Cardiac muscle cell (in vitro differentiated cells and primary cell): ENCODE results near the gene NPLOC4. TPM values are rescaled to one million over a fixed set of nuclear protein-coding genes. Genes with fewer than 3 reads are reported as not detected.

Experiments
- DNase-seq, 2 donors: peaks; one replicate each; pipeline versions ENCODE4 v3.0.0 to v3.0.0-alpha.2; 2010 to 2017; ENCODE audit warnings: low read depth in 1 of 2, low spot score in 1 of 2
- H3K27ac ChIP-seq: fragments of 200-600 bp; sonication (generic); 2 replicates; pipeline ENCODE4 v1.5.1; 2016
- H3K27me3 ChIP-seq: fragments of 200-600 bp; sonication (generic); 2 replicates; pipeline ENCODE4 v1.6.0; 2016; ENCODE audit warnings: control low read depth
- H3K36me3 ChIP-seq: fragments of 200-600 bp; sonication (generic); 2 replicates; pipeline ENCODE4 v1.5.1; 2016; ENCODE audit warnings: control low read depth
- H3K4me1 ChIP-seq: fragments of 200-600 bp; sonication (generic); 2 replicates; pipeline ENCODE4 v1.8.1; 2017; ENCODE audit warnings: low read depth, mild to moderate bottlenecking, mixed run types
- H3K4me3 ChIP-seq: fragments of 200-600 bp; sonication (generic); 2 replicates; pipeline ENCODE4 v1.5.1; 2016; ENCODE audit warnings: mild to moderate bottlenecking
- H3K9me3 ChIP-seq: fragments of 200-600 bp; sonication (generic); 2 replicates; pipeline ENCODE4 v1.5.1; 2017; ENCODE audit warnings: low read depth, mild to moderate bottlenecking, control low read depth
- polyA plus RNA-seq: library from polyadenylated mRNA; unstranded; fragments of >200 nt; fragmentation: Nextera tagmentation; extraction: Ambion mirVana; gene quantifications from 2 replicates; pipeline ENCODE4 v1.2.1, GENCODE V29; 2016
- total RNA-seq: library from RNA; depleted of rRNA; stranded (reverse); fragments of >200 nt; gene quantifications from 2 replicates; pipeline ENCODE4 v1.2.3, GENCODE V29; 2016
- TF ChIP-seq, protein P1 (sequence below): IDR thresholded peaks from 2 replicates; pipeline ENCODE4 v1.5.1; 2012; ENCODE audit warnings: low read depth, mild to moderate bottlenecking, low read length

The NPLOC4 gene
- total and polyA plus RNA-seq, 2 experiments from 2014 or later = 51.5 to 53.8 TPM

DNA sequence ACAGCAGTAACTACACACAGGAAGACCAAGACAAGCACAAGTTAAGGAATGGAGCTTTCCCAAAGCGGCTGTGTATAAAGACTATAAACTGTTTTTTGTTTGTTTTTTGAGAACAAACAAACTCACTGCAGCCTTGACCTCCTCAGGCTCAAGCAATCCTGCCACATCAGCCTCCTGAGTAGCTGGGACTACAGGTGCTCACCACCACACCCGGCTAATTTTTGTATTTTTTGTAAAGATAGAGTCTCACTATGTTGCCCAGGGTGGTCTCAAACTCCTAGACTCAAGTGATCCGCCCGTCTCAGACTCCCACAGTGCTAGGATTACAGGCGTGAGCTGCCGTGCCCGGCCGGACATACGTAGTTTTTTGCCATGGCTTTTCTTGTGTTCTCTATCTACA, 23.5 kb upstream of the NPLOC4 start:
- DNase-seq = no peak
- Histone ChIP-seq H3K27ac (no peak overlapping the region), H3K4me3 (no peak overlapping the region), H3K36me3 (no peaks in the 10 kb centered on the region), H3K27me3 (no peaks in the 10 kb centered on the region), H3K4me1 (peaks cover 13% of the 10 kb centered on the region), H3K9me3 (no peaks in the 10 kb centered on the region)
- TF ChIP-seq, protein P1, sequence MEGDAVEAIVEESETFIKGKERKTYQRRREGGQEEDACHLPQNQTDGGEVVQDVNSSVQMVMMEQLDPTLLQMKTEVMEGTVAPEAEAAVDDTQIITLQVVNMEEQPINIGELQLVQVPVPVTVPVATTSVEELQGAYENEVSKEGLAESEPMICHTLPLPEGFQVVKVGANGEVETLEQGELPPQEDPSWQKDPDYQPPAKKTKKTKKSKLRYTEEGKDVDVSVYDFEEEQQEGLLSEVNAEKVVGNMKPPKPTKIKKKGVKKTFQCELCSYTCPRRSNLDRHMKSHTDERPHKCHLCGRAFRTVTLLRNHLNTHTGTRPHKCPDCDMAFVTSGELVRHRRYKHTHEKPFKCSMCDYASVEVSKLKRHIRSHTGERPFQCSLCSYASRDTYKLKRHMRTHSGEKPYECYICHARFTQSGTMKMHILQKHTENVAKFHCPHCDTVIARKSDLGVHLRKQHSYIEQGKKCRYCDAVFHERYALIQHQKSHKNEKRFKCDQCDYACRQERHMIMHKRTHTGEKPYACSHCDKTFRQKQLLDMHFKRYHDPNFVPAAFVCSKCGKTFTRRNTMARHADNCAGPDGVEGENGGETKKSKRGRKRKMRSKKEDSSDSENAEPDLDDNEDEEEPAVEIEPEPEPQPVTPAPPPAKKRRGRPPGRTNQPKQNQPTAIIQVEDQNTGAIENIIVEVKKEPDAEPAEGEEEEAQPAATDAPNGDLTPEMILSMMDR = no peak

DNA sequence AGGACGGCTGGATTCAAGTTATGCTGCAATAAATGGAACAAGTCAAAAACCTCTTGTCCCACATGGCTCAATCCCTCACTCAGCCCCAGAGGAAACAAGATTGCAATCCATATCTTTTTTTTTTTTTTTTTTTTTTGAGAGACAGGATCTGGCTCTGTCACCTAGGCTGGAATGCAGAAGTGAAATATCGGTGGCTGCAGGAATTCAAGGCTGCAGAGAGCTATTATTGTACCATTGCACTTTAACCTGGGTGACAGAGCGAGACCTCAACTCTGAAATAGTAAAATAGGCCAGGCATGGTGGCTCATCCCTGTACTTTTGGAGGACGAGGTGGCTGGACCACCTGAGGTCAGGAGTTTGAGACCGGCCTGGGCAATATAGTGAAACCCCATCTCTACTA, 22.1 kb upstream of the NPLOC4 start:
- TF ChIP-seq, protein P1 = no peak
- Histone ChIP-seq H3K36me3 (no peaks in the 10 kb centered on the region), H3K4me3 (no peak overlapping the region), H3K4me1 (peaks cover 10% of the 10 kb centered on the region), H3K27me3 (no peaks in the 10 kb centered on the region), H3K9me3 (no peaks in the 10 kb centered on the region), H3K27ac (no peak overlapping the region)
- DNase-seq = no peak

DNA sequence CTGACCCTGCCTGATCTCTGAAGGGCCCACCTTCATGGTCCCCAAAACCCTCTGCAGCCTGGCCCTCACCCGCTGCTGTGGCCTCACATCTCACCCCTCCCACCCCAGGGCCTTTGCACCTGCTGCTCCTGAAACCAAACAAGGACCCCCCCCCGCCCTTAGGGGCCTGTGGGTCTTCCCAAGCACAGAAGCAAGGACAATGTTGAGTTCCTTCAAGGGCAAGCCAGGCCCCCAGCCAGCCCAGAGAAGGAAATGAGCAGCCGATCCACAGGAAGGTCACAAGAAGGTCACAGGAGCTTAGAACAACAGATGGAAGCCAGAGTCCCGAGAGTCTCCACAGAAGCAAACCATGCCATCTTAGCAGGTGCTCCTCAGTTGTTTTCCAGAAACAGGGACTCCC, 19.9 kb upstream of the NPLOC4 start:
- TF ChIP-seq, protein P1 = no peak
- H3K36me3 ChIP-seq = no peaks in the 10 kb centered on the region
- no peak for DNase-seq
- H3K27ac ChIP-seq = peak overlapping the region; percentile 14
- H3K9me3 ChIP-seq = no peaks in the 10 kb centered on the region
- peaks cover 15% of the 10 kb centered on the region for H3K4me1 ChIP-seq
- H3K27me3 ChIP-seq = no peaks in the 10 kb centered on the region
- H3K4me3 ChIP-seq = no peak overlapping the region

DNA sequence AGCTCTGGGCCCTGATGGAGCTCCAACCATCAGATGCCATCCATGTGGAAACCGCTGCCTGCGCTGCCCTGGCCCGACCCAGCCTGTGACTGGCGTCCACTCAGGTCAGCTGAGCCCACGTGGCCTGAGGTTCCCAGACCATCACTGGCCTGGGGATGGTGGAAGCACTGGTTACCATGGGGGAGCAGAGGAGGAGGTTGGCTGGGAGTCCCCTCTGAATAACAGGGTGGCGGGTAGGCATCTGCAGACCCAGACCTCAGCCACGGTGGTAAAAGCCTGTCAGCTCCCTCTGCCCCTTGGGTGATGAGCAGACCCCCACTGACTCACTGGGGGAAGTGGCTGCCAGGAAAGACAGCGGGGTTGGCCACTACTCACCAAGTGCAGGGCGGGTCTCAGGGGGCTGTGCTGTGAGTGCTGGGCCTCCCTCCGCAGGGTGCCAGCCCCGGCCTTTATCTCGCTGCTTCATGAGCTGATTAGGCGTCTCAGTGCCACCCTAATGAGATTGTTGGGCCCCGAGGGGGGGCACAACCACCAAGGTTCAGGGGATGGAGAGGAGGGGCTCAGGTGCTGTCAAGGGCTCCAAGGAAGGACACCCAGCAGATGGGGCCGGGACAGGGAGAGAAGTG, 19.3 kb upstream of the NPLOC4 start, which contains the start of gene PDE6G:
Gene PDE6G (minus strand): TSS at position 425 of the 626 bp plus-strand sequence. CDS start 3,237 bp downstream, outside the sequence.
- no peak within 1 kb of the TSS for H3K4me3 ChIP-seq
- no peaks in the 10 kb centered on the region for H3K9me3 ChIP-seq
- H3K4me1 ChIP-seq = peaks cover 15% of the 10 kb centered on the region
- H3K27ac ChIP-seq = peak within 1 kb of the TSS; percentile 14
- no peak for DNase-seq
- no peaks in the 10 kb centered on the region for H3K27me3 ChIP-seq
- TF ChIP-seq, protein P1 = no peak
- no peaks in the 10 kb centered on the region for H3K36me3 ChIP-seq

DNA sequence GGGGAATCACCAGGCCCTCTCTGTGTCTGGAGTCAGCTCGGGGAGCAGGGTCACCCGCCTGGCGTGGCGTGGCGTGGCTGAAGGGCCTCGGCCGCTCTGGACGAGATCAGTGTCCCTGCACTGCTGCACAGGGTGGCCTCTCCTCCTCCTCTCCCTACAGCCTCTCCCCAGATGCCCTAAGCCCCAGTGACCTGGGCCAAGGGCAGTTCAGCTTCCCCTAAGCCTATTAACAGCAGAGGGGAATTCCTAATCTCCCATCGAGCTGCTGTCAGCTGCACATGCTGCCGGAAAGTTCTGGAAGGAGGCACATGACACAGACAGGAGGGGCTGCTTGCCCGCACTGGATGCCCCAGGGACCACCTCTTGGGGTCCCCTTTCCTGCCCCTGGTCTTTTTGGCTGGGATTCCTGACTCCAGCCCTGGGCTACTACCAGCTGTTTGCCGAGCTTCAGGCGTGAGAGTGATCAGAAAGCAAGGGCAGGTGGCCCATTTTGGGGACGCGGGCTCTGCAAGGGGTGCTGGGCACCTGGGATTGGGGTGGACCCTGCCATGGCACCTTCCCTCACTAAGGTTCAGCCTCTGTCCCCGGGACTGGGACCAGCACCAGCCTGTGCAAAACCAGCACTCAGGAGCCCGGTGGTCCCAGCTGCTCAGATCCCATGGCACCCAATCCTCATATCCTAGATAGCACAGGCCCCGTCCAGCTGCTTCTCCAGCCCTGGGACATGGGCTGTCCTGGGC, 18.6 kb upstream of the NPLOC4 start:
- Histone ChIP-seq H3K27me3 (no peaks in the 10 kb centered on the region), H3K36me3 (no peaks in the 10 kb centered on the region), H3K4me3 (no peak overlapping the region), H3K27ac (no peak overlapping the region), H3K4me1 (peaks cover 15% of the 10 kb centered on the region), H3K9me3 (no peaks in the 10 kb centered on the region)
- no peak for DNase-seq
- TF ChIP-seq, protein P1 = no peak
